Thoracic aorta (tissue), 2 donors: ENCODE results near the gene KIF13A. TPM values are rescaled to one million over a fixed set of nuclear protein-coding genes. Genes with fewer than 3 reads are reported as not detected.
A peak's percentile ranks its signal among the peaks of the same experiment; 100 is the strongest.
"Not testable (repeated sequence)": the region's sequence is repeated elsewhere in the genome, so short reads cannot be mapped to it uniquely, and the experiment has no call there.

Experiments used
- ATAC-seq: fragments of 150-250 bp; one replicate; pipeline ENCODE4 v1.8.0; 2017; ENCODE audit warnings: low read depth; ENCODE audit not compliant: insufficient number of reproducible peaks, low FRiP score
- DNase-seq: peaks from one replicate; pipeline ENCODE4 v3.0.0-alpha.2; 2020; ENCODE audit warnings: low spot score
- H3K27ac ChIP-seq, 2 donors: fragments of 200-600 bp; sonication (generic); 1 replicate in 1 of 2; 2 replicates in 1 of 2; pipeline ENCODE4 v1.5.1; 2016; ENCODE audit warnings: mild to moderate bottlenecking in 2 of 2, moderate library complexity in 2 of 2
- H3K27me3 ChIP-seq: fragments of 200-600 bp; sonication (generic); replicated peaks from 2 replicates; pipeline ENCODE4 v1.6.0; 2016; ENCODE audit warnings: mild to moderate bottlenecking; ENCODE audit not compliant: insufficient read depth
- H3K36me3 ChIP-seq: fragments of 200-600 bp; sonication (generic); one replicate; pipeline ENCODE4 v1.5.1; 2016
- H3K4me1 ChIP-seq, 2 donors: fragments of 200-600 bp; sonication (generic); 1 replicate in 1 of 2; 2 replicates in 1 of 2; pipeline versions ENCODE4 v1.5.1 to v1.6.0; 2016; ENCODE audit warnings: low read depth in 2 of 2, mild to moderate bottlenecking in 1 of 2; ENCODE audit not compliant: control insufficient read depth in 1 of 2
- H3K4me3 ChIP-seq: fragments of 200-600 bp; sonication (generic); 2 replicates; pipeline ENCODE4 v1.5.1; 2016; ENCODE audit warnings: mild to moderate bottlenecking
- H3K9me3 ChIP-seq: fragments of 200-600 bp; sonication (generic); 2 replicates; pipeline ENCODE4 v1.5.1; 2016
- CTCF ChIP-seq: fragments of 200-600 bp; sonication (generic); IDR thresholded peaks from one replicate; pipeline ENCODE4 v1.5.1; 2019; ENCODE audit warnings: antibody characterized with exemption
- total RNA-seq, 2 donors: library from RNA; depleted of rRNA; stranded (reverse); fragments of >200 nt; gene quantifications; one replicate each; pipeline versions ENCODE4 v1.1.0 to v1.2.3, GENCODE V29; 2016

The KIF13A gene
- total RNA-seq, 2 donors from 2014 or later, result 79.3 to 98.0 TPM

GRCh38 chr6:17890309-17890708 is 97.1 kb downstream of the KIF13A start:
- DNase-seq (no peak), ATAC-seq (no peak)
- no peak overlapping the region for H3K4me3 ChIP-seq
- H3K9me3 ChIP-seq, result peaks cover 9% of the 10 kb centered on the region
- TF ChIP-seq CTCF, result no peak
- H3K36me3 ChIP-seq, result peaks cover 8% of the 10 kb centered on the region
- H3K27me3 ChIP-seq, result no peaks in the 10 kb centered on the region
- H3K27ac ChIP-seq, result no peak overlapping the region
- H3K4me1 ChIP-seq, result peaks cover 0 to 19% of the 10 kb centered on the region in 2 donors

- not testable (repeated sequence) for H3K36me3 ChIP-seq, H3K27me3 ChIP-seq, DNase-seq, H3K9me3 ChIP-seq, ATAC-seq, H3K4me3 ChIP-seq, H3K27ac ChIP-seq
- peaks cover under 1 to 24% of the 10 kb centered on the region in 2 donors for H3K4me1 ChIP-seq
Observed at GRCh38 chr6:17889777-17890176, 97.7 kb downstream of the KIF13A start.

- Histone ChIP-seq H3K36me3 (no peaks in the 10 kb centered on the region), H3K27ac (no peak overlapping the region), H3K4me3 (no peak overlapping the region), H3K4me1 (peaks cover 9 to 39% of the 10 kb centered on the region in 2 donors), H3K27me3 (no peaks in the 10 kb centered on the region), H3K9me3 (no peaks in the 10 kb centered on the region)
- ATAC-seq, result no peak
- TF ChIP-seq CTCF, result no peak
- DNase-seq, result no peak
Observed at GRCh38 chr6:17886891-17887290, 100.5 kb downstream of the KIF13A start.

GRCh38 chr6:17885889-17886576 is 101.4 kb downstream of the KIF13A start:
- ATAC-seq (no peak), DNase-seq (no peak)
- Histone ChIP-seq H3K27ac (no peak overlapping the region), H3K4me1 (peaks cover 9 to 39% of the 10 kb centered on the region in 2 donors), H3K4me3 (no peak overlapping the region), H3K9me3 (no peaks in the 10 kb centered on the region), H3K36me3 (no peaks in the 10 kb centered on the region), H3K27me3 (no peaks in the 10 kb centered on the region)
- TF ChIP-seq CTCF, result no peak

GRCh38 chr6:17884498-17885478 is 102.6 kb downstream of the KIF13A start:
- Histone ChIP-seq H3K36me3 (no peaks in the 10 kb centered on the region), H3K4me1 (peaks cover 9 to 41% of the 10 kb centered on the region in 2 donors), H3K9me3 (no peaks in the 10 kb centered on the region), H3K27ac (peak overlapping the region in 1 of 2 donors; percentile 42), H3K27me3 (no peaks in the 10 kb centered on the region), H3K4me3 (peak overlapping the region; percentile 34)
- no peak for TF ChIP-seq CTCF
- no peak for DNase-seq
- no peak for ATAC-seq
